GM21526 (cell line): Measurements from ENCODE around the gene GOLGA6A.
"Not testable (repeated sequence)": the region's sequence is repeated elsewhere in the genome, so short reads cannot be mapped to it uniquely, and the experiment has no call there.

Experiments
- ATAC-seq: cut with Tn5 transposase; IDR thresholded peaks from one replicate; pipeline ENCODE4 v1.9.1; 2021; ENCODE audit warnings: moderate library complexity; ENCODE audit not compliant: unreplicated experiment, low FRiP score

Gene GOLGA6A

DNA sequence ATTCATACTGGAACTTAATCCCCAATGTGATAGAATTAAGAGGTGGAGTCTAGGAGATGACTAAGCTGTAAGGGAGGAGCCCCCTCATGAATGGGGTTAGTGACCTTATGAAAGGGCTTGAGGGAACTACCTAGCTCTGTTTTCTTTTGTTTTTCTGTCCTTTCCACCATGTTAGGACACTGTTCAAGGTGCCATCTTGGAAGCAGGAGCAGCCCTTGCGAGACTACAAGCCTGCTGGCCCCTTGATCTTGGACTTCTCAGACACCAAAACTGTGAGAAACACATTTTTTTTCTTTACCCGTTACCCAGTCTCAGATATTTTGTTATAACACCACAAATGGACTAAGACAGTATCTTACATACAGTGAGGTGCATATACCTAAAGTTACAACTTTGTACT lies 26.5 kb downstream of the GOLGA6A start:
- no peak for ATAC-seq

DNA sequence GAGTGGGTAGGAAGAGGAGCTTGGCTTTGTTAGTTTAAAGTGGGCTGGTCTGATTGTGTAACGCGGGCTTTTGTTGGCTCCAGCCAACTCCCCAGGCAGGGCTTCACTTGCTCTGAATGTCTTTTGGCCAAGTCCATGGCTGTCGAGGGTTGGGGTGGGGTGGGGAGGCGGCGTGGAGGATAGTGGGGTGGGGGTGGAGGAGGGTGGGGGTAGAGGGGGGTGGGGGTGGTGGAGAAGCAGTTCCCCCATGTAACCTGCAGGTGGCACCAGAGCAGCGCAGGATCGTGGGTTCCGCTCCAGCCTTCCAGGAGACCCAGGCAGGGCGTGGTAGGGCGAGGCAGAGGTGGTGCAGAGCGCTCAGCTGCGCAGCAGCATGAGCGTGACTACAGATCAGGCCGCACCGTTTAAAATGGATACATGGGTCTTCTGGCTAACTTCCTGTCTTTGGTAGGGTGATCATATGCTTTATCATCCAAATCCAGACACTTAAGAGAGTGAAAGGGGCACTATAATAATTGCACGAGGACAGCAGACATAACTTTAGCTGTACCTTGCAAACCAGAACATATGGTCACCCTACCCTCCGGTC lies 28.3 kb downstream of the GOLGA6A start:
- peak; percentile 49 for ATAC-seq

DNA sequence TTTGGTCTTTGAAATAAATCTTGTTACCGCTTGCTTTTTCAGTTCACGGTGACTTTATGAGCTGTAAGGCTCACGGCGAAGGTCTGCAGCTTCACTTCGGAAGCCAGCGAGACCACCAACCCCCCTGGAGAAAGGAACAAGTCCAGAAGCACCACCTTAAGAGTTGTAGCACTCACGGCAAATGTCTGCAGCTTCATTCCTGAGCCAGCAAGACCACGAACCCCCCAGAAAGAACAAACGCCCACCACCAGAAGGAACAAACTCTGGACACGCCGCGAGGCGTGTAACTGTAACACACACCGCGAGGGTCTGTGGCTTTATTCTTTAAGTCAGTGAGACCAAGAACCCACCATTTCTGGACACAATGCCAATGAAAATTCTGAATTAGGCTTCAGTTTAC lies 28.8 kb downstream of the GOLGA6A start:
- no peak for ATAC-seq

DNA sequence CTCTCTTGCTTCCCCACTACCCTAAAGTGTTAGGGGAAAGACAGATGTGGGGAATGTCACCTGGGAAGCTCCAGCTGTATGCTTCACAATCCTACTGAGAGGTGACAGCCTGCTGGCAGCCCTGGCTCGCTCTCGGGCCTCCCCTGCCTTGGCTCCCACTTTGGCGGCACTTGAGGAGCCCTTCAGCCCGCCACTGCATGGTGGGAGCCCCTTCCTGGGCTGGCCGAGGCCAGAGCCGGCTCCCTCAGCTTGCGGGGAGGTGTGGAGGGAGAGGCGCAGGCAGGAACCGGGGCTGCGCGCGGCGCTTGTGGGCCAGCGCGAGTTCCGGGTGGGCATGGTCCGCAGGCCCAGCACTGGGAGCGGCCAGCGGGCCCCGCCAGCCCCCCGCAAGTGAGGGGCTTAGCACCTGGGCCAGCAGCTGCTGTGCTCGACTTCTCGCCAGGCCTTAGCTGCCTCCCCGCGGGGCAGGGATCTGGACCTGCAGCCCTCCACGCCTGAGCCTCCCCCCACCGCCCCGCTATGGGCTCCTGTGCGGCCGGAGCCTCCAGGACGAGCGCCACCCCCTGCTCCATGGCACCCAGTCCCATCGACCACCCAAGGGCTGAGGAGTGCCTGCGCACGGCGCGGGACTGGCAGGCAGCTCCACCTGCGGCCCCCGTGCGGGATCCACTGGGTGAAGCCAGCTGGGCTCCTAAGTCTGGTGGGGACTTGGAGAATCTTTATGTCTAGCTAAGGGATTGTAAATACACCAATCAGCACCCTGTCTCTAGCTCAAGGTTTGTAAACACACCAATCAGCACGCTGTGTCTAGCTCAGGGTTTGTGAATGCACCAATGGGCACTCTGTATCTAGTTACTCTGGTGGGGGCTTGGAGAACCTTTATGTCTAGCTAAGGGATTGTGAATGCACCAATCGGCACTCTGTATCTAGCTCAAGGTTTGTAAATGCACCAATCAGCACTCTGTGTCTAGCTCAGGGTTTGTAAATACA lies 29.8 kb downstream of the GOLGA6A start:
- ATAC-seq, result not testable (repeated sequence)

DNA sequence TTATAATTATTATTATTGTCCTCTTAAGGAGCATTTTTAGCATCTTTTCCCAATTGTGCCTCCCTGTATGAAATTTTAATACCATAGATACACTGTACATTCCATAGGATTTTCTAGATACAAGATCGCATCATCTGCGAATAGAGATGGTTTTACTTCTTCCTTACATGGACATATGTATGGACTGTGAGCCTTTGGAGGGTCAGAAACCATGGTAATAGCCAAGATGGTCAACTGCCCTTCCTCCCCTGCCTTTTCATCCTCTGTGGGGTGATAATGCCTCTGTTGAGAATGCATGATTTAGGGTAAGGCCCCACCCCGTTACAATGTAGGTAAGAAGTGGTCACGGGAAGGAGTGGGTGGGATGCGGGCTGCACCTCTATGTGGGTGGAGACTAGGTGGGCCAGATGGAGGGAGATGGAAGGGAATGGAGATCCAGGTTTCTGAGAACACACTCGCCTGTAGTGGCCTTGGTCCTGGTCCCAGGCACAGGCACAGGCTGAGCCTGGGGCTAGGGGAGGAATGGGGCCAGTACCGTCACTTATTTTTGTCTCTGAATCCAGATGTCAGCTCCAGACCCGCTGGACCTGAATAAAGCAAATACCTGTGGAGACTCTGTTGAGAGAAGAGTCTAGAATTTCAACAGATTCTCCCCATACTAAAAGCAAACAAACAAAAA lies 31.7 kb downstream of the GOLGA6A start:
- no peak for ATAC-seq

DNA sequence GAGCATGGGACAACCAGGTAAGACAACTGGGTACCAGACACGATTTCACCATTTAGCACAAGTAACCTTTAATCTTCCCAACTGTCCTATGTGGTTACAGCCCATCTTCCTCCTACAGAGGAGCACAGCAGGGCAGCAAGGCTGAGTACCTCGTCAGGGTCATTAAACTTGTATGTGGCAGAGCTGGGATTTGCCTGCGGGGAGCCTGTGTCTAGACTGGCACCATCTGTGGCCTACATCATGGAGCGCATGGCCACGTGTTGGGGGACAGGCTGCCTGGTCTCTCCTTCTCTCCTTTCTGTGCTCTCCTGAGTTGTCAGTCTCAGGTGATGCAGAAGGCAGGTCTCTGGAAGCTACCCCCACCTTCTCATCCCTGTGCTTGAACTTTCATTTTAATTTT lies 32.2 kb downstream of the GOLGA6A start:
- no peak for ATAC-seq

DNA sequence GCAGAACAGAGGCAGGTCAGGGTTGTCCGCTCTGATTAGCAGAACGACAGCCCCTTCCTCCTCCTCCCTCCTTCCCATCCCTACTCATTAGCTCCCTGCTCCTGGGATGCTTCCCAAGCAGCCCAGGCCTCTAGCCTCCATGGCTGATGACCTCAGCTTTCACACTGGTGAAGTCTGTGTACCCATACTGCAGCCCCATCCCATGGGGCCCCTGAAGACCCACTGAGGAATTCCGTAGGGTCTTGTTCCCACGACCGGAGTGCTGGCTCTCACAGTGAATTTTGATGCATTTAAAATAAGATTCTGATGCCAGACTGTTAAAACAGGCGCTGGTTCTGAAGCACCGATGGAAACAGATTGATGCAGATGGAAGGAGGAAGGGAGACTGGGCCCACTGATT lies 36.1 kb downstream of the GOLGA6A start:
- ATAC-seq, result no peak

DNA sequence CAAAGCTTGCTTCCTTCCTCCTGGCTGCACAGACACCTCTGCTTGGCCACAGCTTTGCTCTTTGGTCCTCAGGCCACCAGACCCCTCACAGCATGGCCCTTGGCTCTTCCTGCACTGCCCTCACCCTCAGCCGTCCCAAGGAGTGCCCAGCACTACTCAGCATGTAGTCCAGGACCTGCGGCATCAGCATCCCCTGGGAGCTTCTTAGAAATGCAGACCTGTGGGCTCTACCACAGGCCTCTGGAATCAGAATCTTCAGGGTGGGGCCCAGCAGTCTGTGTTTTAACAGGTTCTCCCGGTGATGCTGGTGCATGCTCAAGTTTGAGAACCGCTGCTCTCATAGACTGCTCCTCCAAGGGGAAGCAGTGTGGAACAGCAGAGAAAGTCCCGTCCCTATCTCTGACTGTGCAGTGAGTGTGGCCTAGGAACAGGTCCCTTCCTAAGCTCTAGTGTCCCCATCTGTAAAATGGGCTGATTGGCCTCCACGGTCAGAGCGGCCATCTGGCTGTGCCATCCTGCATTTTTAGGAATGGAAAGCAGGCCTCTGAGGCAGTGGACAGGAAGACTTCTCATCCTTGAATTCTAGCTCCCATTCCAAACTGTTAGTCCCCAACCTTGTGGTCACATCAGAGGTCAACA lies 36.6 kb downstream of the GOLGA6A start:
- ATAC-seq, result no peak

DNA sequence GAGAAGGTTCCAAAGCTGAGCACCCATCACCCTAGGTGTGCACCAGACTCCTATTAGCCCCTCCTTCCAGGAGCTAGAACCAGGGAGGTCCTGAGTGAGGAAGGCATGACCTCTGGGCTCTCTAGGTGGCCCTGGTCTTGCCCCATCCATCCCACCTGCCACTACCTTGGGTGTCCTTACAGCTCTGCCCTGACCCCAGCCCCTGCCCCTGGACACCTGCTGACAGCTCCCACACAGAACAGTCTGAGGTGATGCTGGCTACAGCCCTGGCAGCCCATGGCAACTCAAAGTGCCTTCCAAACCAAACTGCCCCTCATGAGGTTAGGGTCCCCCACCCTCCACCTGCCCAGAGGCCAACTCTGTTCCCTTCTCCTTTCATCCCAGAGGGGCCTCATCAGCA lies 37.2 kb downstream of the GOLGA6A start:
- ATAC-seq, result no peak

DNA sequence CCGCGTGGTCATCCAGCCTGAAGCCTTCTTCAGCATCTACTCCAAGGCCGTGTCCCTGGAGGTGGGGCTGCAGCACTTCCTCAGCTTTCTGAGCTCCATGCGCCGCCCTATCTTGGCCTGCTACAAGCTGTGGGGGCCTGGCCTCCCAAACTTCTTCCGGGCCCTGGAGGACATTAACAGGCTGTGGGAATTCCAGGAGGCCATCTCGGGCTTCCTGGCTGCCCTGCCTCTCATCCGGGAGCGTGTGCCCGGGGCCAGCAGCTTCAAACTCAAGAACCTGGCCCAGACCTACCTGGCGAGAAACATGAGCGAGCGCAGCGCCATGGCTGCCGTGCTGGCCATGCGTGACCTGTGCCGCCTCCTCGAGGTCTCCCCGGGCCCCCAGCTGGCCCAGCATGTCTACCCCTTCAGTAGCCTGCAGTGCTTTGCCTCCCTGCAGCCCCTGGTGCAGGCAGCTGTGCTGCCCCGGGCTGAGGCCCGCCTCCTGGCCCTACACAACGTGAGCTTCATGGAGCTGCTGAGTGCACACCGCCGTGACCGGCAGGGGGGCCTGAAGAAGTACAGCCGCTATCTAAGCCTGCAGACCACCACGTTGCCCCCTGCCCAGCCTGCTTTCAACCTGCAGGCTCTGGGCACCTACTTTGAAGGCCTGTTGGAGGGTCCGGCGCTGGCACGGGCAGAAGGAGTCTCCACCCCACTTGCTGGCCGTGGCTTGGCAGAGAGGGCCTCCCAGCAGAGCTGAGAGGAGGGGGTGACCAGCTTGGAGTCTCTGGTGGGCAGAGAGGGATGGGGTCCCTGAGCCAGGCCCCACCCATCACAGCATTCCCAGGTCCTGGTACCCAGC lies 37.9 kb downstream of the GOLGA6A start:
- no peak for ATAC-seq

DNA sequence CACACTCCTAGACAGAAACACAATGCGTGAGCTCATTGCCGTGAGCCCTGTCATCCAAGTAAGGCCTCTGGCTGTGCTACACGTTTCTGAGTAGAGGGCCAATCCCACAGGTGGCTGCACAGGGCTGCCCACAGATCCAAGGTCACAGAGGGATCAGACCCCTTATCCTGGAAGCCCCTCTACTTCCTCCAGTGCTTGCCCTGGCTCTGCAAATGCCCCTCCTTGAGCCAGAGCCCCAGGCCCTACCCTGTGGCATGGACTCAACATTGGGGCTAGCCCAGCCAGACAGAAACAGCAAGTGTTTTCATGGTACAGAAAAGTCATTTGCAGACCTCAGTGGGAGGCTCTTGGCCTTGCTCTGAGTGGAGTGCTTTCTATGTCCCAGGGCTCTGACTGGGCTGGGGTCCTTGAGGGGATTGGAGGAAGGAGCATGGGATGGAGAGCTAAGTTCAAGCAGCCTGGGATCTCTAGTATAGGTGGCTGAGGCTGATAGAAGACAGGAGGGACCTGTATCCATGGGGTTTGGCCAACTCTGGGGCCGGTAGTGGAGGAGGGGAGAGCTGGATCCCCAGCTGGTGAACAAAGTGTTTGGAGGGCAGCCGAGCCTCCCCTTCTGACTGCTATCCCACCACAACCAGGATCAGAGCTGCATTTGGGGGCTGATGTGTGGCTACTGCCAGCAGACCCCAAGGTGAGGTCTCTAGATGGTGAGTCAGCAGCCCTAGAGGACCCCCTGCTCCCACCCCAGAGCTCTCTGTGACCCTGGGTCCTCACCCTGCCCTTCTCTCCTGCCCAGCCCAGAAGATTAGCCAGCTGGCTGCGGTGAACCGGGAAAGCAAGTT lies 38.7 kb downstream of the GOLGA6A start:
- ATAC-seq, result no peak

DNA sequence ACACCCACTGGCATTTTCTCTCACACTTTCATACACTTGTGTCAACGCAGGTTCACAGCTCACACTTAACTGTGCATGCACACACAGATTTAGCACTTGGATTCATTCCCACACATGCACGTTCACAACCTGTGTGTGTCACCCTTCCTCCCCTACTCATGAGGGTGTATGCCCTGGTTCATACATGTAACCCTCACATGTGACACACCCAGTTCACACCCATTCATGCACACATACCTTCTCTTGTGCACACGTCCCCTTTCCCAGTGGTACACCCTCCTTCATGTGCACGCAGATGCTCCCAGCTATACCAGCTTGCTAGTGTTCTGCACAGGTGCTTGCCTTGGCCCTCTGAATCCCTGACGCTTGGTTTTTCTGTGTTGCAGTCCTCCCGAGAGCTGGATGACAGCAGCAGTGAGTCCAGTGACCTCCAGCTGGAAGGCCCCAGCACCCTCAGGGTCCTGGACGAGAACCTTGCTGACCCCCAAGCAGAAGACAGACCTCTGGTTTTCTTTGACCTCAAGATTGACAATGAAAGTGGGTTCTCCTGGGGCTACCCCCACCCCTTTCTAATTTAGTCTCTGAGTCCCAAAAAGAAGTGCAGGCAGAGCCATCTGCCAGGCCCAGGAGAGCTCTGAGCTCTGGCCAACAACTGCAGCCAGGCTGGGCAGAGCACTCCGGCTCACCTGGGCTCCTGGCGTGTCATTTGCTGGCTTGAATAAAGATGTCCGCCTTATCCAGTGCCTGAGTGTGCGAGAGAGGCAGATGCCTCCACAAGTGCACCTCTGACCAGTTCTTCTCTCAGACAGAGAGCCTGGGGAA lies 39.5 kb downstream of the GOLGA6A start:
- ATAC-seq, result no peak

DNA sequence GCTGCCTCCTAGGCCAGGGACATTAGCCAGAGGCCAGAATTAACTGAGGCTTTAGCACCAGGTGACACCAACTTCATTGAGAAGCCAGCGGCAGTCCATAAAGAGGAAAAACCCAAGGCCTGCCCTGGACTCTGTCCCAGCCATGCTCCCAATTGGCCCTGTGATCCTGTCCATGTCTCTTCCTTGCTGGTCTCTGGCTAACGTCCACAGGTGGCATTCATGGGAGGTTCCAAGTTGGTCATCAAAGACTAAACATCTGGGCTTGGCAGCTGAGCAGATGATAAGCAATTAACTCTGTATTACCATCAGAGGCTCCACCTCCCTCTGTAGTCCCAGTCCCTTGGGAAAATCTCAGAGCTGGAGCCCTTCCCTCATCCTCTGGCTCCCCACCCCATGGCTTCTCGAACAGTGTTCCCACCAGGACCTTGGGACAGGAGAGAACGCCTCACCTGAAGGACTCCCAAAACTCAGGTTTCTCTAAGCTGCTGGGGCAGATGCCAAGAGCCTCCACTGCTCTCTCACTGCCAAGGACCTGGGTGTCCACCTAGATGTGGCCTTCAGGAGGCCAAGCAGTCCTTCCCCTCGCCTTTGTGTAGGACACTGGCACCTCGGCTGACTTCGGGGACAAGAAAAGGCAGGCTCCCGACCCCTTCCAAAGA lies 40.4 kb downstream of the GOLGA6A start:
- ATAC-seq, result no peak

DNA sequence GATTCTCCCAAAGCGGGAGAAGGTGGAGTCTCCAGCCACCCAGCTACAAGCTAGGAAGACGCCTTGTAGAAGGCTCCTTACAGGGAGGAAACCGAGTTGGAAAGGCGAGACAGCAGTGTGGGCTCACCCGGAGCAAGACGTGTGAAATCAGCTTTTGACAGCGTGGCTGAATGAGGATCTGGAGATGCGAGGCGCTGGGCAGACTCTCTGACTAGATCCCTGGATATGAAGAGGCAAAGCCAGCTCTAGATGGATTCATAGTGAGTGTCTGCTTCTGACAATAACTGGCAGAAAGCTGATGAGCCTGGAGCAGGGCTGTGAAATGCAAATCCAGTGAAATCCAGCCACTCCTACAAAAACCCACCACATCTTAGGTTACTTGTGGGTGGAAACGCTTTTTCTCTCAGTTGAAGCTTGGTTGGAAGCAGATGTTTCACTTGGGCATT lies 41.0 kb downstream of the GOLGA6A start:
- no peak for ATAC-seq

DNA sequence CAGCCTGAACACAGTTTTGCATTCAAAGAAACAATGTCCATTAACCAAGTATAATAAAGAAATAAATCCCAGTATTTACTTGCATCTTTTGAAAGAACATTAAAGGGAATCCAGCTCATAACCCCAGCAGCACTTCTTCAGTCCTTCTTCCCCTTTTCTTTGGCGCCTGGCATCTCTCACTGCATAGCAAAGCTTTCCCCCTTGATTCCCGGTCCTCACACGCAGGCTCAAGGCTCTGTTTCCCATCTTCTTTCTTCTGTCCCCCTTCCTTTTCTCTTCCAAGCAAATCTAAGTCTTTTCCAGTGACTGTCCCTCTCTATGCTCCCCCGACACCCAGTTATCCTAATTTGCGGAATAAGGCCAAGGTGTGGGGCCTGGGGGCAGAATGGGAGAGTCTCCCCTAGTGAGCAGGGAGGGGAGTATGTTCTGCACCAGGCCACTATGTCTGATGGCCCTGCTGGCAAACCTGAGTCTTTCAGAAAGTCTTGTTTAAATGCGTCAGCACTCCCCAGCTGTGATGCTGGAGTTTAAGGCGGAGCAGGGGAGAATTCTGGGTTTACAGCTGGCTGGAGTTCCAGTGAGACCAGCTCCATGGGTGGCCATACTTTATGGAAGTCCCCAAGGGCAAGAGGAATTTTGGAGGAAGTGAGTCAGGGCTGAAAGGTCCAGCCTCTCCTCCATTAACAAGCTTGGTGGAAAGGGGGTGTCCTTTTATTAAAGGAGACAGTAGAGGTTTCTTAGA lies 42.1 kb downstream of the GOLGA6A start:
- no peak for ATAC-seq

DNA sequence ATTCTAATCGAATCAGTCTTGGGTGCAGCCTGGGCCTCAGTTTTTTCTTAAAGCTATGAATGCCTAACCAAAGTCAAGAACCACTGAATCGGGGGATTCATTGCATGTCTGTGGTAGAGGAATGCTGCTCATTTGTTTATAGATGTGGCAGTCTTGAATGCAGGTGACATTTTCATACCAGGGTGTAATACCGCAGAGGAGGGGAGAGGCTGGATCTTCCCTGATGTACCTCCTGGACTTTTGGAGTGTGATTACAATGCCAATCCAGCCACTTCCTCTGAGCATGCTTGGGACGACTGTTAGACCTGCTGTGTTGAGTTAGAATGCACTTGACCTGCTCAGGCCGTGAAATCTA lies 42.7 kb downstream of the GOLGA6A start:
- no peak for ATAC-seq
